ENCODE measurements around the gene AGBL1. TPM values are rescaled to one million over a fixed set of nuclear protein-coding genes. Genes with fewer than 3 reads are reported as not detected.

Gene AGBL1
- total RNA-seq, 2 donors from 2014 or later = not detected

- DNase-seq (ENCODE audit: low spot score) = no peak
- TF ChIP-seq, protein P1, sequence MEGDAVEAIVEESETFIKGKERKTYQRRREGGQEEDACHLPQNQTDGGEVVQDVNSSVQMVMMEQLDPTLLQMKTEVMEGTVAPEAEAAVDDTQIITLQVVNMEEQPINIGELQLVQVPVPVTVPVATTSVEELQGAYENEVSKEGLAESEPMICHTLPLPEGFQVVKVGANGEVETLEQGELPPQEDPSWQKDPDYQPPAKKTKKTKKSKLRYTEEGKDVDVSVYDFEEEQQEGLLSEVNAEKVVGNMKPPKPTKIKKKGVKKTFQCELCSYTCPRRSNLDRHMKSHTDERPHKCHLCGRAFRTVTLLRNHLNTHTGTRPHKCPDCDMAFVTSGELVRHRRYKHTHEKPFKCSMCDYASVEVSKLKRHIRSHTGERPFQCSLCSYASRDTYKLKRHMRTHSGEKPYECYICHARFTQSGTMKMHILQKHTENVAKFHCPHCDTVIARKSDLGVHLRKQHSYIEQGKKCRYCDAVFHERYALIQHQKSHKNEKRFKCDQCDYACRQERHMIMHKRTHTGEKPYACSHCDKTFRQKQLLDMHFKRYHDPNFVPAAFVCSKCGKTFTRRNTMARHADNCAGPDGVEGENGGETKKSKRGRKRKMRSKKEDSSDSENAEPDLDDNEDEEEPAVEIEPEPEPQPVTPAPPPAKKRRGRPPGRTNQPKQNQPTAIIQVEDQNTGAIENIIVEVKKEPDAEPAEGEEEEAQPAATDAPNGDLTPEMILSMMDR (IDR thresholded peaks at IDR 0.05) = no peak
- Histone ChIP-seq H3K27me3 (no peaks in the 10 kb centered on the region), H3K36me3 (no peaks in the 10 kb centered on the region), H3K4me3 (no peak overlapping the region), H3K4me1 (no peaks in the 10 kb centered on the region), H3K9me3 (no peaks in the 10 kb centered on the region), H3K27ac (no peak overlapping the region)
These were observed 473.4 kb downstream of the AGBL1 start for GRCh38 chr15:86553108-86553507.

- no peak for DNase-seq (ENCODE audit: low spot score)
- no peaks in the 10 kb centered on the region for H3K9me3 ChIP-seq
- H3K36me3 ChIP-seq = no peaks in the 10 kb centered on the region
- no peak overlapping the region for H3K27ac ChIP-seq
- H3K4me3 ChIP-seq = no peak overlapping the region
- no peaks in the 10 kb centered on the region for H3K27me3 ChIP-seq
- TF ChIP-seq, protein P1 (IDR thresholded peaks at IDR 0.05) = no peak
- H3K4me1 ChIP-seq = no peaks in the 10 kb centered on the region
These were observed 475.4 kb downstream of the AGBL1 start for GRCh38 chr15:86555098-86555497.

- Histone ChIP-seq H3K27me3 (no peaks in the 10 kb centered on the region), H3K36me3 (no peaks in the 10 kb centered on the region), H3K27ac (no peak overlapping the region), H3K9me3 (no peaks in the 10 kb centered on the region), H3K4me1 (no peaks in the 10 kb centered on the region), H3K4me3 (no peak overlapping the region)
- no peak for DNase-seq (ENCODE audit: low spot score)
- TF ChIP-seq, protein P1 (IDR thresholded peaks at IDR 0.05) = no peak
These were observed 476.3 kb downstream of the AGBL1 start for GRCh38 chr15:86555939-86556338.

GRCh38 chr15:86556396-86557017 lies 476.8 kb downstream of the AGBL1 start:
- TF ChIP-seq, protein P1 (IDR thresholded peaks at IDR 0.05) = no peak
- Histone ChIP-seq H3K27me3 (no peaks in the 10 kb centered on the region), H3K4me3 (no peak overlapping the region), H3K4me1 (no peaks in the 10 kb centered on the region), H3K27ac (no peak overlapping the region), H3K9me3 (no peaks in the 10 kb centered on the region), H3K36me3 (no peaks in the 10 kb centered on the region)
- no peak for DNase-seq (ENCODE audit: low spot score)

DNA sequence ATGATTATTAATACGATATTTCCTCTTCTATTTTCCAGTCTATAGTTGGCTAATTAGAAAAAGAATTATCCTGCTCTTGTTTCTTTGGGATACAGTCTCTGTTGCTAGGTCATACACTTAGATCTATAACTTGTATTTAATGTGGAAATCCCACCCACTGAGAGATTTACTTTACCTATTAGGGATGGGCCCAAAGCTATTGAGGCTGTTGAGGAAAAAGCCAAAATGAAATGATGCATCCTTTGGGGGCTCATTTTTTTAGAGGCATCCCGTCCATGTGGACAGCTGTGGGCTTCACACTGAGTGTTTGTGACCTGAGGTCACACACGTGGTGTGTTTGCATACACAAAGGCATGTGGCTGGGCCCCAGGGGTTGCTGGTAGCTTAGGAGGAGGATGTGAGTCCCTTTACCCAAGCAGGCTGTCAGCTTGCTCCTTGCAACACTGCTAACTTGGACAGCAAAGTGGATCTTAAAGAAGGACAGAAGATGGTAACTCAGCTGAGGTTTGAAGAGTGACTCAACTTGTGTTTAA lies 477.4 kb downstream of the AGBL1 start:
- DNase-seq (ENCODE audit: low spot score) = no peak
- no peaks in the 10 kb centered on the region for H3K36me3 ChIP-seq
- H3K4me3 ChIP-seq = no peak overlapping the region
- H3K4me1 ChIP-seq = no peaks in the 10 kb centered on the region
- no peak overlapping the region for H3K27ac ChIP-seq
- H3K27me3 ChIP-seq = no peaks in the 10 kb centered on the region
- H3K9me3 ChIP-seq = no peaks in the 10 kb centered on the region
- TF ChIP-seq, protein P1 (IDR thresholded peaks at IDR 0.05) = no peak

DNA sequence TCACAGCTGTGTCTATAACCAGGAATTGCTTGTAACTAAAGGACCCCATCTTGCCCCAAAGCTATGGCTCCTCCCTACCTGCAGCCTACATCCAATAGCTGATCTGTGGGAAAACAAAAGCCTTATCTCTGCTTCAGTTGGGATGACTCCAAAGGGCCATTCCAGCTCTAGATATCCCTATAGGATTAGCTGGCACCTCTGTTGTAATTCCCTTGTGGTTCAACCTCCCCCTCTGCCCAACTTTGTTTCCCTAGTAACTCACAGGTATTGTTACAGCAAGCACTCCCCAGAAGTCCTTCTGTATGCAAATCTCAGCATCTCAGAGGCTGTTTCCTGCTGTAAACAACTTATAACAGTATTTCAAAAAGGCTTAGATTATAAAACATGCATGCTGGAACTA lies 478.6 kb downstream of the AGBL1 start:
- H3K27me3 ChIP-seq = no peaks in the 10 kb centered on the region
- no peak overlapping the region for H3K27ac ChIP-seq
- TF ChIP-seq, protein P1 (IDR thresholded peaks at IDR 0.05) = no peak
- no peak overlapping the region for H3K4me3 ChIP-seq
- no peaks in the 10 kb centered on the region for H3K9me3 ChIP-seq
- H3K36me3 ChIP-seq = no peaks in the 10 kb centered on the region
- no peaks in the 10 kb centered on the region for H3K4me1 ChIP-seq
- no peak for DNase-seq (ENCODE audit: low spot score)

Data from right atrium auricular region (tissue), 2 donors.